Left lung (tissue), 10 donors: ENCODE data around the gene PLCH1. TPM values are rescaled to one million over a fixed set of nuclear protein-coding genes. Genes with fewer than 3 reads are reported as not detected.

Experiments
- ATAC-seq: fragments of 200-7000 bp; cut with Tn5 transposase; one replicate; pipeline ENCODE4 v1.9.1; 2020; ENCODE audit warnings: moderate library complexity
- DNase-seq, 4 donors: peaks; one replicate each; pipeline ENCODE4 v3.0.0-alpha.2; 2013 to 2020
- H3K27ac ChIP-seq, 2 donors: fragments of 200-600 bp; sonication (generic) in 1 of 2; one replicate each; pipeline versions ENCODE4 v1.5.0 to v1.8.0; 2020 to 2021
- H3K27me3 ChIP-seq, 2 donors: fragments of 200-600 bp; sonication (generic) in 1 of 2; one replicate each; pipeline versions ENCODE4 v1.5.0 to v1.8.0; 2020 to 2021
- H3K36me3 ChIP-seq, 2 donors: fragments of 200-600 bp; sonication (generic) in 1 of 2; one replicate each; pipeline versions ENCODE4 v1.5.0 to v1.8.0; 2020 to 2021
- H3K4me1 ChIP-seq, 2 donors: fragments of 200-600 bp; one replicate each; pipeline ENCODE4 v1.8.0; 2021
- H3K4me3 ChIP-seq, 2 donors: fragments of 200-600 bp; sonication (generic) in 1 of 2; one replicate each; pipeline versions ENCODE4 v1.5.0 to v1.8.0; 2020 to 2021; ENCODE audit warnings: mild to moderate bottlenecking in 1 of 2
- H3K9me3 ChIP-seq, 2 donors: fragments of 200-600 bp; sonication (generic) in 1 of 2; one replicate each; pipeline versions ENCODE4 v1.5.0 to v1.8.0; 2020 to 2021
- CTCF ChIP-seq, 2 donors: fragments of 200-600 bp; sonication (generic) in 1 of 2; IDR thresholded peaks; one replicate each; pipeline versions ENCODE4 v1.5.0 to v1.8.0; 2021; ENCODE audit warnings: antibody characterized with exemption in 2 of 2
- intact Hi-C, 2 donors: fragments of 100-400 bp; cut with DNase I; formaldehyde crosslinking; loops; one replicate each; pipeline versions ENCODE4 v1.11.2 to v1.14.2; 2022
- polyA plus RNA-seq, 6 donors: library from polyadenylated mRNA; unstranded; fragments of 120-200 nt; gene quantifications; one replicate each; pipeline ENCODE4 v1.2.1, GENCODE V29; 2013; ENCODE audit not compliant: insufficient read length in 6 of 6
- total RNA-seq, 2 donors: library from RNA; stranded (reverse); fragmentation: NEBNext Ultra II Directional; extraction: Animal tissue kit (Norgen Biotek cat#: 25700); gene quantifications; one replicate each; pipeline ENCODE4 v1.2.1, GENCODE V29; 2021
- donor health status: DM: no; HTN: yes; CAD: no.
- donor health status: DM: no; HTN: no; CAD: no.

PLCH1 gene
- total and polyA plus RNA-seq, 8 donors = 8.5 to 33.8 (median 23.7) TPM

GRCh38 chr3:155554777-155555451 is 190.0 kb downstream of the PLCH1 start:
- DNase-seq (no peak), ATAC-seq (peak; percentile 74)
- Histone ChIP-seq H3K36me3 (no peaks in the 10 kb centered on the region), H3K27ac (peak overlapping the region in 1 of 2 donors; percentile 3), H3K27me3 (no peaks in the 10 kb centered on the region), H3K4me1 (peaks cover 0 to 5% of the 10 kb centered on the region in 2 donors), H3K4me3 (no peak overlapping the region), H3K9me3 (no peaks in the 10 kb centered on the region)
- intact Hi-C loops = no loop called here
- no peak for TF ChIP-seq CTCF (IDR thresholded peaks at IDR 0.05)

GRCh38 chr3:155553780-155554179 is 191.1 kb downstream of the PLCH1 start:
- TF ChIP-seq CTCF (IDR thresholded peaks at IDR 0.05) = no peak
- ATAC-seq = no peak
- intact Hi-C loops = no loop called here
- Histone ChIP-seq H3K9me3 (no peaks in the 10 kb centered on the region), H3K27me3 (no peaks in the 10 kb centered on the region), H3K4me1 (peaks cover 0 to 5% of the 10 kb centered on the region in 2 donors), H3K27ac (peak overlapping the region in 1 of 2 donors; percentile 39), H3K4me3 (no peak overlapping the region), H3K36me3 (no peaks in the 10 kb centered on the region)
- no peak for DNase-seq

GRCh38 chr3:155553326-155553725 is 191.5 kb downstream of the PLCH1 start:
- no peak for DNase-seq
- H3K27ac ChIP-seq = peak overlapping the region in 1 of 2 donors; percentile 39
- peaks cover 0 to 5% of the 10 kb centered on the region in 2 donors for H3K4me1 ChIP-seq
- no peak overlapping the region for H3K4me3 ChIP-seq
- intact Hi-C loops = no loop called here
- H3K9me3 ChIP-seq = no peaks in the 10 kb centered on the region
- H3K36me3 ChIP-seq = no peaks in the 10 kb centered on the region
- no peak for TF ChIP-seq CTCF (IDR thresholded peaks at IDR 0.05)
- no peaks in the 10 kb centered on the region for H3K27me3 ChIP-seq
- ATAC-seq = no peak

- H3K27me3 ChIP-seq = no peaks in the 10 kb centered on the region
- ATAC-seq (no peak), DNase-seq (no peak)
- no peaks in the 10 kb centered on the region for H3K36me3 ChIP-seq
- intact Hi-C loops = no loop called here
- no peaks in the 10 kb centered on the region for H3K4me1 ChIP-seq
- TF ChIP-seq CTCF (IDR thresholded peaks at IDR 0.05) = no peak
- no peaks in the 10 kb centered on the region for H3K9me3 ChIP-seq
- H3K27ac ChIP-seq = no peak overlapping the region
- H3K4me3 ChIP-seq = no peak overlapping the region
These were observed 194.5 kb downstream of the PLCH1 start for GRCh38 chr3:155550391-155550790.

- Histone ChIP-seq H3K4me1 (no peaks in the 10 kb centered on the region), H3K27me3 (no peaks in the 10 kb centered on the region), H3K36me3 (no peaks in the 10 kb centered on the region), H3K4me3 (no peak overlapping the region), H3K9me3 (no peaks in the 10 kb centered on the region), H3K27ac (no peak overlapping the region)
- no peak for TF ChIP-seq CTCF (IDR thresholded peaks at IDR 0.05)
- ATAC-seq (no peak), DNase-seq (no peak)
- intact Hi-C loops = no loop called here
These were observed 195.8 kb downstream of the PLCH1 start for GRCh38 chr3:155549087-155549486.
